Urinary bladder (tissue), 4 donors: ENCODE data around the gene AKT2. TPM values are rescaled to one million over a fixed set of nuclear protein-coding genes. Genes with fewer than 3 reads are reported as not detected.

Experiments used
- DNase-seq: peaks from one replicate; pipeline ENCODE4 v3.0.0-alpha.2; 2015; ENCODE audit errors: extremely low spot score
- H3K27ac ChIP-seq: one replicate; pipeline ENCODE4 v1.5.1; 2013; ENCODE audit warnings: low read depth, mild to moderate bottlenecking, moderate library complexity
- H3K36me3 ChIP-seq: one replicate; pipeline ENCODE4 v1.6.1; 2013; ENCODE audit warnings: mild to moderate bottlenecking, moderate library complexity; ENCODE audit not compliant: insufficient read depth
- H3K4me1 ChIP-seq: one replicate; pipeline ENCODE4 v1.6.1; 2013; ENCODE audit warnings: mild to moderate bottlenecking, moderate library complexity; ENCODE audit not compliant: insufficient read depth
- H3K4me3 ChIP-seq: one replicate; pipeline ENCODE4 v1.5.1; 2013; ENCODE audit warnings: low read depth, low read length
- WGBS: extraction: QIAGEN DNeasy Blood & Tissue Kit; methylation state at CpG from one replicate; pipeline ENCODE4 v1.1.7; 2013; 5-methylcytosine and 5-hydroxymethylcytosine counted together
- polyA plus RNA-seq: library from polyadenylated mRNA; stranded (reverse); fragments of 200-250 nt; gene quantifications from one replicate; pipeline ENCODE4 v1.2.3, GENCODE V29; 2013
- total RNA-seq: library from RNA; depleted of rRNA; stranded (reverse); fragments of >200 nt; gene quantifications from one replicate; pipeline ENCODE4 v1.2.3, GENCODE V29; 2014
- donor health status: healthy with polysubstance abuse.
- donor health status: healthy.

Gene AKT2
- total and polyA plus RNA-seq, 2 donors = 90.1 to 98.9 TPM

DNA sequence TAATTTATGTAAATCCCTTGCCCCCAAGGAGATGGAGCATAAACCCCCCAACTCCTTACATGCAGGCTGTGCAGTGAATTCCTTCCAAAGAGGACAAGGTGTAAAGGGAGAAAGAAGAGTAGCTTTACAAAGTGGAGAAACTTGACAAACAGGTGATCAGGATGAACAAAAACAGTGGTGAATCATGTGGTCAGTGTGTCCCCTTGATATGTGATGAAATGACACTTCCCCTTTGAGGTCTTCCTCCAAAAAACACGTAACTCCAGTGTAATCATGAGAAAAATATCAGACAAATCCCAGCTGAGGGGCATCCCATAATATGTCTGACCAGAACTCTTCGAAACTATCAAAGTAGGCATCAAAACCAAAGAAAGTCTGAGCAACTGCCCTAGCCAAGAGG lies 29.5 kb upstream of the AKT2 start:
- DNase-seq = no peak
- 80% methylated on average over 2 of the region's 2 CpGs for WGBS
- H3K27ac ChIP-seq = no peak overlapping the region
- H3K4me3 ChIP-seq = no peak overlapping the region
- H3K36me3 ChIP-seq = no peaks in the 10 kb centered on the region
- no peaks in the 10 kb centered on the region for H3K4me1 ChIP-seq

DNA sequence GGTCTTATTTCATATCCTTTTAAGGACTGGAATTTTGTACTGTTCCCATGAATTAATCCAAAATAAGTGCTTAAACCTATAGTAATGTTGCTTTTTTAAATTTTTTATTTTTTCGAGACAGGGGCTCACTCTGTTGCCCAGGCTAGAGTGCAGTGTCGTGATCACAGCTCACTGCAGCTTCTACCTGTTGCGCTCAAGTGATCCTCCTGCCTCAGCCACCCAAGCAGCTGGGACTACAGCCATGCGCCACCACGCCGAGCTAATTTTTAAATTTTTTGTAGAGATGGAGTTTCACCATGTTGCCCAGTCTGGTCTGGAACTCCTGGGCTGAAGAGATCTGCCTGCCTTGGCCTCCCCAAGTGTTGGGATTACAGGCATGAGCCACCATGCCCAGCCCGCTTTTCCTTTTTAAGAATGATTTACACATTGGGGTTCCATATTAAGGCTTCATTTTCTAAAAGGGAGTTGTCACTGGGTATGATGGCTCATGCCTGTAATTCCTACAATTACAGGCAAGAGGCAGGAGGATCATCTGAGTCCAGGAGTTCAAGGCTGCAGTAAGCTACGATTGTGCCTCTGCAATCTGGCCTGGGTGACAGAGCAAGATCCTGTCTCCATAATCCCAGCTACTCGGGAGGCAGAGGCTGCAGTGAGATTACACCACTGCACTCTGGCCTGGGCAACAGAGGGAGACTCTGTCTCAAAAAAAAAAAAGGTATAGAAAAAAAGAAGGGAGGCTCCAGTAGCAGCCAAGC lies 28.3 kb upstream of the AKT2 start:
- no peaks in the 10 kb centered on the region for H3K36me3 ChIP-seq
- no peak overlapping the region for H3K27ac ChIP-seq
- 90% methylated on average over 9 of the region's 9 CpGs for WGBS
- no peak overlapping the region for H3K4me3 ChIP-seq
- DNase-seq = no peak
- H3K4me1 ChIP-seq = no peaks in the 10 kb centered on the region

DNA sequence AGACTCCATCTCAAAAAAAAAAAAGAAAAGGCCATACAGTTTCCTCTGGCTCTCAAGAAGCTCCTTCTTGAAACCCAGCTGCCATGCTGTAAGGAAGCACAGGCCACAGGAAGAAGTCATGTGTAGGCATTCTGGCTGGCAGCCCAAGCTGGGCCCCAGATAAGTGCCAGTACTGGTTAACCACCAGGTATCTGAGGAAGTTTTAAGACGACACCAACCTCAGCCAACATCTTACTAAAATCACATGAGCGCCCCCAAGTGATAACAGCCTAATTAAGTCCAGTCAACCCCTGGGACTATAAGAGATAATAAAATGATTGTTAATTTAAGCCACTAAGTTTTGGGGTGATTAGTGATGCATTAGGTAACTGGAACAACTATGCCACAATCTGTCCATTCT lies 27.4 kb upstream of the AKT2 start:
- DNase-seq = no peak
- 52% methylated on average over 2 of the region's 2 CpGs for WGBS
- H3K4me1 ChIP-seq = no peaks in the 10 kb centered on the region
- no peaks in the 10 kb centered on the region for H3K36me3 ChIP-seq
- no peak overlapping the region for H3K4me3 ChIP-seq
- H3K27ac ChIP-seq = no peak overlapping the region

DNA sequence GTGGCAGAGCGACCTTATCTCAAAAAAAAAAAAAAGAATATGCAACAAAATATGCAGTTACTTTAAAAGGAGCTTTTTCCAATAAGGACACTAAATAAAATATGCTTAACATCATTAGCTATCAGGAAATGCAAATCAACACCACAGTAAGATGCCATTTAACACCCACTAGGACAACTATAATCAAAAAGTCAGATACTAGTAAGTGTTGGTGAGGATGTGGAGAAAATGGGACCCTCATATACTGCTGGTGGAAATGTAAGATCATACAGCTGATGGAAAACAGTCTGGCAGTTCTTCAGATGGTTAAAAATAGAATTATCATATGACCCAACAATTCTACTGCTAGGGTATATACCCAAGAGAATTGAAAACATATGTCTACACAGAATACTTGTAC lies 24.5 kb upstream of the AKT2 start:
- no peak for DNase-seq
- no peaks in the 10 kb centered on the region for H3K36me3 ChIP-seq
- H3K4me3 ChIP-seq = no peak overlapping the region
- WGBS = 86% methylated on average over 1 of the region's 1 CpG
- no peaks in the 10 kb centered on the region for H3K4me1 ChIP-seq
- no peak overlapping the region for H3K27ac ChIP-seq

DNA sequence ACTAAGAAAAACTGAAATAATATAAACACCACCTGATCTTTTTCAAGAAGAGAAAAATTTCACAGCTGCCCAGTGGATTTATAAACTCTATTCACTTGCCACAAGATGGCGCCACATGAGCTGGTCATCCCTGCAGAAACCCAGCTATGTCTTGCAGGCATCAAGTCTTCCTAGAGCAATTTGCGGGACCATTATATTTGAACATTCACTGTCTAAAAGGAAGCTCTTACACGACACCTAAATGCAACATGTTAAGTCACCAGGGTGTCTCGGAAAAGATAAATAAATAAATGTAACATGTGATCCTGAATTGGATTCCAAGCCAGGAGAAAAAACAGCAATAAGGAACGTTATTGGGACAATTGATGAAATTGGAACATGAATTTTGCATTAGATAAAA lies 20.3 kb upstream of the AKT2 start:
- 5% methylated on average over 5 of the region's 5 CpGs for WGBS
- DNase-seq = peak; percentile 64
- Histone ChIP-seq H3K36me3 (no peaks in the 10 kb centered on the region), H3K4me1 (no peaks in the 10 kb centered on the region), H3K4me3 (no peak overlapping the region), H3K27ac (no peak overlapping the region)

DNA sequence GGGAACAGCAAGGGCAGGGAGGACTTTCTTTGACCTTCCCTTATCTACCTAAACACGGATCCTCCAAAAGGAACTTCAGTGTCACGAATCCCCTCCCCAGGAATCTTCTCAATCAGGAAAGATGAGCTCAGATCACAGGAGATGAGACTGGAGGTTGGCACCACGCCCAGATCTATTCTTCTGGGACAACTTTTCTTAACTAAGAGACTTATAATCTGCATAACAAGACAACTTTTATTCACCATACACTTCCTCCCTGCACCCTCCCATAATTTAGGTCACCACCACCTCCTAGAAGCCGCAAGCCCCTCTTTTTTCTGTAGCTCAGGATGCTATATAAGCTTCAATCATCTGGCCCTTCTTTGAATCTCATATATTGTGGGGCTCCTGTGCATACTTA lies 19.2 kb upstream of the AKT2 start:
- Histone ChIP-seq H3K36me3 (no peaks in the 10 kb centered on the region), H3K27ac (no peak overlapping the region), H3K4me1 (no peaks in the 10 kb centered on the region), H3K4me3 (no peak overlapping the region)
- DNase-seq = no peak
- WGBS = 62% methylated on average over 4 of the region's 4 CpGs

DNA sequence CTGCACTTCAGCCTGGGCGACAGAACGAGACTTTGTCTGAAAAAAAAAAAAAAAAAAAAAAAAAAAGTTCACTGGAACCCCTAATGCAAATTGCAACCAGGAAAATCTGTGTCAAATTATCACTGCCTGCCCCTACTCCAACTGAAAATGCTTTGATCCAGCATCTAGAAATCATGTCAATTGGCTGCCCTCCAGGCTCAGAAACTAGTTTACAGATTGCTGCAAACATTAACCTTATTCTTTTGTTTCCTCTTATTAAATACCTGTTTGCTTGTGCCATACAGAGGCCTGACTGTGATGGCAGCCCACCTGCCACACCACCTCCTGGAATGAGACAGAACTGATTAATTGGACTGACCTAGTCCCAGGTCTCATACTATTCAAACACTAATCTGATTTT lies 18.6 kb upstream of the AKT2 start:
- Histone ChIP-seq H3K27ac (peak overlapping the region; percentile 38), H3K36me3 (no peaks in the 10 kb centered on the region), H3K4me1 (no peaks in the 10 kb centered on the region), H3K4me3 (no peak overlapping the region)
- 84% methylated on average over 2 of the region's 2 CpGs for WGBS
- no peak for DNase-seq

DNA sequence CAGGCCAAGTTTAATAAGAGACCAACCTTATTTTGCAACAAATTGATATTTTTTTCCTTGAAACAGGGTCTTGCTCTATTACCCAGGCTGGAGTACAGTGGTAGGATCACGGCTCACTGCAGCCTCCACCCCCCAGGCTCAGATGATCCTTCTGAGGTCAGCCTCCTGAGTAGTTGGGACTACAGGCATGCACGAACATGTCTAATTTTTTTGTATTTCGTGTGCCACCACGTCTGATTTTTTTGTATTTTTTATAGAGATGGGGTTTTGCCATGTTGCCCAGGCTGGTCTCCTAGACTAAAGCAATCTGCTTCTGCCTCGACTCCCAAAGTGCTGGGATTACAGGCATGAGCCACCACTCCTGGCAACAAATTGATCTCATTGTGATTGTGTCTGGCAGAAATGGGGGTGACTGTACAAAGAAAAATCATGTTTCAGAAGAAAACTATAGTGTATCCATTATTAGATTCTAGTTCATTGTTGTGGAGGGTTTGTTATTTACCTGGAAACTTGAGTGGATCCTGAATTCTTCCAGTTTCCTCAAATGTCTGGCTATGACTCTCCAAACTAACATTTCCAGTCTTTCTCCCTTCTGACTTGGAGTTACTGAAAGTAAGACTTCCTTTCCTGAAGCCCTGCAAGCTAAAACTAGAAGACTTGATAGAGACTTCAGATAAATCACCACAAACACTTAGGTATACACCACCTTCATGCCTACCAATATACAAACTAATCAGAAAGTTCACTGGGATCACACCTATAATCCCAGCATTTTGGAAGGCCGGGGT lies 17.3 kb upstream of the AKT2 start:
- H3K27ac ChIP-seq = no peak overlapping the region
- no peaks in the 10 kb centered on the region for H3K36me3 ChIP-seq
- no peak for DNase-seq
- WGBS = 82% methylated on average over 6 of the region's 6 CpGs
- H3K4me1 ChIP-seq = no peaks in the 10 kb centered on the region
- no peak overlapping the region for H3K4me3 ChIP-seq

DNA sequence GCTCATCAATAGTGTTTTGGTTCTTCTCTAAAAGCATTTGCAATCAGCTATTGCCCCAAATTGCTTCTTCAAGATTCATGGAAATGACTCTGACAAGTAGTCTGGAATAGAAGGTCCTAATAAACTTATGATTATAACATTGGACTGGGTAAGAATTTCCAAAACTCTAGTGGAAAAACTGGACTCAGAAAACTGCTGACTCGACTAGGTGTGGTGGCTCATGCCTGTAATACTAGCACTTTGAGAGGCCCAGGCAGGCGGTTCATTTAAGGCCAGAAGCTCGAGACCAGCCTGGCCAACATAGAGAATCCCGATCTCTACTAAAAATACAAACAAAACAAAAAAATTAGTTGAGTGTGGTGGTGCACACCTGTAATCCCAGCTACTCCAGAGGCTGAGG lies 15.5 kb upstream of the AKT2 start:
- DNase-seq = no peak
- no peak overlapping the region for H3K4me3 ChIP-seq
- H3K27ac ChIP-seq = no peak overlapping the region
- H3K4me1 ChIP-seq = no peaks in the 10 kb centered on the region
- WGBS = 92% methylated on average over 4 of the region's 4 CpGs
- no peaks in the 10 kb centered on the region for H3K36me3 ChIP-seq

DNA sequence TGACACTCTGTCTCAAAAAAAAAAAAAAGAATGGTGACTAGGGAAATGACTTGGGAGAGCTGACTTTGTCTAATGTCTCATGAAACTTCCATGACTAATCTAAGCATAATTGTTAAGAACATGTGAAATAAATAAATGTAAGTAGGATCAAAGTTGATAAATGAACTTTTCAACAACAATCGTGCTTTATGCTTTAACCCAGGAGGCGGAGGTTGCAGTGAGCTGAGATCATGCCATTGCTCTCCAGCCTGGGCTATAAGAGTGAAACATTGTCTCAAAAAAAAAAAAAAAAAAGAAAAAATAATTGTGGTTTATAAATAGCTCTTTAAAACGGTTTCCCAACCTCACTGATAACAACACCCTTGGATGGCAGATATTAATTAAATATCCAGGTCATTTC lies 12.9 kb upstream of the AKT2 start:
- DNase-seq = no peak
- 65% methylated on average over 3 of the region's 3 CpGs for WGBS

DNA sequence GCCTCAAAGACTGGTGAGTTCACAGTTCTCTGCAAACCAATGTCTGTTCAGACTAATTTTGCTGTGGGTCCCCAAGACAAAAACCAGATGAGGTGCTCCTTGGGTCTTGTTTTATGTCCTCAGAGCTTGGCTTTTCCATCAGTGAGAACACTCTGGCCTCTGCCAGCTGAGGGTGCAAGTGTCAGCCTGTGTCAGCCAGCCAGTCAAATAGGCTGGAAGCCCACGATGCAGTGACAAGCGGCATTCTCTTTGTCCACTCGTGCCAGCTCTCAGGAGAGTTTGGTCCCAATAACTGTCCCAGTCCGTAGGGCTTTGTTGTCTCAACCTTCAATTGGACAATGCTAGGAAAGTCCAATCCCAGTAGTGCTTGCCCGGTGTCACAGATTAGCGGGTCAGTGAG lies 9.4 kb upstream of the AKT2 start:
- 89% methylated on average over 6 of the region's 6 CpGs for WGBS
- DNase-seq = no peak
- Histone ChIP-seq H3K36me3 (no peaks in the 10 kb centered on the region), H3K27ac (no peak overlapping the region), H3K4me1 (no peaks in the 10 kb centered on the region), H3K4me3 (no peak overlapping the region)

More for the DNA sequence above, 12.9 kb upstream of the AKT2 start:
- Histone ChIP-seq H3K27ac (no peak overlapping the region), H3K4me3 (no peak overlapping the region), H3K4me1 (no peaks in the 10 kb centered on the region), H3K36me3 (no peaks in the 10 kb centered on the region)

DNA sequence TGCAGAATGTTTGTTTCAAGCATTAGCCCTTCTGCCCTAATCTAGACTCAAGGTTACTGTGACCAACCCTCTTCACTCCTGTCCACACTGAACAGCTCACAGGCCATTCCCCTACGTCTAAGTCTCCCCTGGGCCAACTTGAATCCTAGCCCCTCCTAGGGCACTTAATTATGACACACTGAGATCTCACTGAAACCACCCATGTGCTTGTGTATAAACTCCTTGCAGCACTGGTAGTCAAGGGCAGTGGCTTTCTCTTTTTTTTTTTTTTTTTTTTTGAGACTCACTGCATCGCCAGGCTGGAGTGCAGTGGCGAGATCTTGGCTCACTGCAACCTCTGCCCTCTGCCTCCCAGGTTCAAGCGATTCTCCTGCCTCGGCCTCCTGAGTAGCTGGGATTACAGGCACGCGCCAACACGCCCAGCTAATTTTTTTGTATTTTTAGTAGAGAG lies 1.9 kb upstream of the AKT2 start:
- no peak for DNase-seq
- H3K36me3 ChIP-seq = no peaks in the 10 kb centered on the region
- WGBS = 81% methylated on average over 8 of the region's 8 CpGs
- no peaks in the 10 kb centered on the region for H3K4me1 ChIP-seq
- no peak overlapping the region for H3K4me3 ChIP-seq
- no peak overlapping the region for H3K27ac ChIP-seq

DNA sequence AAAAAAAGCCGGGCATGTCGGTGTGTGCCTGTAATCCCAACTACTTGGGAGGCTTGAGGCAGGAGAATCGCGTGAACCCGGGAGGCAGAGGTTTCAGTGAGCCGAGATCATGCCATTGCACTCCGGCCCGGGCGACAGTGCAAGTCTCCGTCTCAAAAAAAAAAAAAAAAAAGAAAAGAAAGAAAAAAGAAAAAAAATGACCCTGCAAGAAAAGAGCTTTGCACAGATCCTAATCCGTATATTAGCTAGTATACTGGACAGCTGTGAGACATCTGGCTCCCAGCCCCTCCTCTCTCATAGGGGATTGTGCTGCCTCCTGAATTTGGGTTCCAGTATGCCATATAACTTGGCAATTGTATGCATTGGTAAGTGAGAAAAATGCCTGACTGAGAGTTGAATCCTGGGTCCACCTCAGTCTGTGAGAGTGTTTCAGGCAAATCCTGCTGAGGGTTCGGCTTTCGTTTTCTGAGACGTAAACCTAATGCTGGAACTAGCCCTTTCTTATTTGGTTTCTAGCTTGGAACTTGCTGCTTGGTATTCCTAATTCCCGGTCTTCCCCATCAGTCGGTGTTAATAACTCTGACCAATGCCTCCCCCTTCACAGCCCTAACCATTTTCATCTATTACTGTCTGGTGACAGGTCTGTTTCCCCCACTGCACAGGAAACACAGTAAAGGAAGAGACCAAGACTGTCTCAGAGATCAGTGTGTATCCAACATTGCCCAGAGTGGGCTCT lies 1.3 kb upstream of the AKT2 start:
- no peak for DNase-seq
- H3K27ac ChIP-seq = no peak overlapping the region
- no peak overlapping the region for H3K4me3 ChIP-seq
- H3K4me1 ChIP-seq = no peaks in the 10 kb centered on the region
- 45% methylated on average over 16 of the region's 16 CpGs for WGBS
- H3K36me3 ChIP-seq = no peaks in the 10 kb centered on the region
